Iris pigment epithelial cell (primary cell): ENCODE data around the gene GGT5.
"Not testable (repeated sequence)": the region's sequence is repeated elsewhere in the genome, so short reads cannot be mapped to it uniquely, and the experiment has no call there.

Source experiments
- DNase-seq: peaks from one replicate; pipeline ENCODE4 v3.0.0-alpha.2; 2011; ENCODE audit warnings: low read depth

Gene GGT5

GRCh38 chr22:24262185-24262749, 17.4 kb upstream of the GGT5 start:
- DNase-seq = not testable (repeated sequence)

- peak; percentile 75 for DNase-seq
These were observed 14.6 kb upstream of the GGT5 start for GRCh38 chr22:24259459-24259858.

DNA sequence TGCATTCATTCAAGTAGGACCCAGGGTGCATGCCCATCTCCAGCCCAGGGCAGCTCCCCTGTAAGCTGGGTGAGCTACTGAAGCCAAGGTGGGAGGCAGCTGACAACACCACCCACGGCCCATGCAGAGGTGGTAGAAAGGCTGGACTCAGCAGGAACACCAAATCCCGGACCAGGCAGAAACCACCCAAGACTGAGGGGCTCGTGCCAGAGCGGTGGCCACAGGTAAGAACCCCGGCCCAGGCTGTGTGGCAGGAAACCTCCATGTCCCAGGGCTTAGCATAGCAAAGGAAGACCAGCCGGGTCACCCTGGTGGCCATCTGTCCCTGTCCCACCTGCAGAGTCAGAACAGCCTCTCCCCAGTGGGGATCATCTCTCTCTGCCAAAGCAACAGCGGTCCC, 11.9 kb upstream of the GGT5 start:
- DNase-seq = not testable (repeated sequence)

DNA sequence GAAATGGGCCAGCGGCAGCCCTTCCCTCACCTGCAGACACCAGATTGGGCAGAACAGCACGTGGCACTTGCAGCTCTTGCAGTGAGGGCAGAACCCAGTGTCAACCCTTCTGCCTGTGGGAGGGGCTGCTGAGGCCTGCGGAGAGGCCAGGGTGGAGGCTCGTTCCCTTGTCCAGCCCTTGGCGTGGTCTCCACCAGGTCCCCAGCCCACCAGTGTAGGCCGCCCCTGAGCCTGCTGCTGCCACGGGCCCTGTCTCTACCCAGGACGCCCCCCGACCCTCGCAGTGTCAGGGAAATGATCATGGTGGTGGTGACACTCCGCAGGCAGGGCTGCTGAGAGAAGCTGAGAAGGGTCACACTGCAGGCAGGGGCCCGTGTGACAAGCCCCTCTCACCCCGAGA, 11.3 kb upstream of the GGT5 start:
- not testable (repeated sequence) for DNase-seq

DNA sequence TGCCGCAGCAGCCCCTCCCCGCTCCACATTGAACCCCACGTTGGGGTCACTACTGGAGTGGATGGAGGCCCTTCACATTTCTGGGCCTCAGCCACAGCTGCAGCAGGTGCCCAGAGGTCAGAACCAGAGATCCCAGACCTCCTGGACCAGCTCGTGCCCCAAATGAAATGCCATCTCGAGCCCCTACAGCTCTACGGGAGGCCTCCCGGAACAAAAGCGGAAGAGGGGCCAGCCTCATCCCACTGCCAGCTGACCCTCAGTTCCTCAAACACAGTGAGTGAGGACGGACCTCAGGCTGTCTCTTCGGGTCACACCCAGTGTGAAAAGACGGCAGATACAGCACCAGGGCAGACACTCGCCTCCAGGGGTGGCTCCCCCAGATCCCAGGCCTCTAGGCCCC, 8.2 kb upstream of the GGT5 start:
- DNase-seq = not testable (repeated sequence)

GRCh38 chr22:24251286-24251685, 6.4 kb upstream of the GGT5 start:
- not testable (repeated sequence) for DNase-seq

GRCh38 chr22:24249413-24249812, 4.5 kb upstream of the GGT5 start:
- not testable (repeated sequence) for DNase-seq

DNA sequence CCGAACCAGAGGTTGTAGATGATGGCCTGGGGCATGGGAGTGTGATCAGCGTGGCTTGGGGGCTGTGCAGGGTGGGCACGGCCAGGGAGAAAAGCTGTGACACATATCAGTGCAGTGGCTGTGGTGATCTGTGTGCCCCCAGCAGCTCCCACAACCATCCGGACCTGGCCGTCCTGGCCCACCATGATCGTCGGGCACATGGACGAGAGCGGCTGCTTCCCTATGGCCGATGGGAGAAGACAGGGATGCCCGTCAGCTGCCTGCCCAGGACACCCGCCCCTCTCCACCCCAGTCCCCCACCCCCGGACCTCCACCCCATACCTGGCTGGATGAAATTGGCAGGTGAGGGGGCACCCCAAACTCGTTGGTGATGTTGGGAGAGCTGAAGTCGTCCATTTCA, 3.7 kb upstream of the GGT5 start:
- not testable (repeated sequence) for DNase-seq

DNA sequence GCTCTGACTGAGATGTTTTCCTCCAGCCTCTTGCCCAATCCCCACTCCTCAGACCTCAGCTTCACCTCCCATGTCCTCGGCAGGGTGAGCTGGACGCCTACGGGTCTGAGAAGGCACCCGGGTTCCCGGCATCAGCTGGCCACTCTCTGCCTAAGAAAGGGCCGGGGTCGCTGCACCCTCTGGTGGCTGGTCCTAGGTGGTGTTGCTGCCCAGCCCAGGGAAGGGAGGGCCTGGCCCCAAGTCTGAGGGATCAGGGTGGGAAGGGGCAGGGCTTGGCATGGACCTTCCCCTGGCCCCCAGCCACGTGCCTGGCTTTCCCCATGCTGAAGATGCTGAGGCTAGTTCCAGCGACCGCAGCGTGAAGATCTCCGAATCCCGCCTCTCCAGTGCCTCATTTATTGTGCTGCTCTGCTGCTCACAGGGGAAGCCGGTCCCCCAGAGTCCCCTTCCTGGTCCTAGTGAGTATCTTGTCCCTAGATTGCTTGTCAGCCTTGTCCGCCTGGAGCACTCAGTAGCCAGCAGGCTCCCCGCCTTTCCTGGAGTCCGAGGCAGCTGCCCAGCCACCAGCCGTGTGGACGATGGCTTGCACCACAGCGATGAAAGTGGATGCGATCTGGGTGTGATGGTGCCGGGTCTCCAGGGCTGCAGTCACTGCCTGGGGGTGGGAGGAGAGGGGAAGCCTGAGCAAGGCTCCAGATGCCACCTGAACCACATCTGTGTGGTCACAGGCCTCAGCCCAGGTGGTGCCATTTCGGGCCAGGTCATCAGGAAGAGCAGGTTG, 2.9 kb upstream of the GGT5 start:
- peak; percentile 99 for DNase-seq

- DNase-seq = peak; percentile 35
These were observed 2.2 kb upstream of the GGT5 start for GRCh38 chr22:24247011-24247507.

- peak; percentile 91 for DNase-seq
These were observed 991 bp upstream of the GGT5 start for GRCh38 chr22:24245584-24246561.

DNA sequence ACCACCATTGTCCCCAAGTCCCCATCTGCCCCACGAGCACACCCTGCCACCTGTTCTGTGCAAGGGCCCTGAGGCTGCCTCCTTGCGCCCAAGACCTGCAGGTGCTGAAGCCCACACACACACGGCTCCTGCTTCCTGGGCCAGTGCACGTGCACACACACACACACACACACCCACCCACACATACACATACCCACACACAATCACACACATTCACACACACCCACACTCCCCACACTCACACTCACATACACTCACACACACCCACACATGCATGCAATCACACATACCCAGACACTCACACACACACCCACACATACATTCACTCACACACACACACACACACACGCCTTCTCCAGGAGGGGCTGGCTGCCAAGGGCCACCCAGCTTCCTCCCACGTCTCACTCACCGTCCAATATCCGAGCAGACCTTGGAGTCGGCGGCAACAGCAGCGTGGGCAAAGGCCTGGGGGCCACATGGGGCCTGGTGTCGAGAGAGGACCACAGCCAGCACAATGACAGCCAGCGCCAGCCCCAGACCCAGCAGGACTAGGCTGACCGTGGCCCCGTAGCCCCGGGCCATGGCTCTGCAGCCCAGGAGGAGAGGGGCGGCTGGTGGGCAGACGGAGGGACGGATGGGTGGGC, 616 bp downstream of the GGT5 start:
- peak; percentile 74 for DNase-seq

DNA sequence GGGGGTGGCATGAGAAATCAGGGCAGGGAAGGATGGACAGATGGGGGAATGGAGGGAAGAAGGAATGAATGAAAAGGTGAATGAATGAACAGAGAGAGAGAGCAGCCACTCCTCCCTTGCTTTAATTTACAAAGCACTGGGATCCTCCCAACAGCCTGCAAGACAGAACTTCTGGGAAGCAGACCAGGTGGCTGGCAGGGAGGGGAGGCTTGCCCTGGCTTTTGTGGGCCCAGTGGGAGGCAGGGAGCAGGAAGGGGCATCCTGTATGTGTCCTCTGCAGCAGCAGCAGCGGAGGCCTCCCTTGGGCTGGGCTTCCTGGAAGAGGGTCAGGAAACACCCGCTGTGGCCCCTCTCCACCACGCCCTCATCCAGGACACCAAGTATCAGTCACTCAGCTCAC, 1.5 kb downstream of the GGT5 start:
- DNase-seq = peak; percentile 35

DNA sequence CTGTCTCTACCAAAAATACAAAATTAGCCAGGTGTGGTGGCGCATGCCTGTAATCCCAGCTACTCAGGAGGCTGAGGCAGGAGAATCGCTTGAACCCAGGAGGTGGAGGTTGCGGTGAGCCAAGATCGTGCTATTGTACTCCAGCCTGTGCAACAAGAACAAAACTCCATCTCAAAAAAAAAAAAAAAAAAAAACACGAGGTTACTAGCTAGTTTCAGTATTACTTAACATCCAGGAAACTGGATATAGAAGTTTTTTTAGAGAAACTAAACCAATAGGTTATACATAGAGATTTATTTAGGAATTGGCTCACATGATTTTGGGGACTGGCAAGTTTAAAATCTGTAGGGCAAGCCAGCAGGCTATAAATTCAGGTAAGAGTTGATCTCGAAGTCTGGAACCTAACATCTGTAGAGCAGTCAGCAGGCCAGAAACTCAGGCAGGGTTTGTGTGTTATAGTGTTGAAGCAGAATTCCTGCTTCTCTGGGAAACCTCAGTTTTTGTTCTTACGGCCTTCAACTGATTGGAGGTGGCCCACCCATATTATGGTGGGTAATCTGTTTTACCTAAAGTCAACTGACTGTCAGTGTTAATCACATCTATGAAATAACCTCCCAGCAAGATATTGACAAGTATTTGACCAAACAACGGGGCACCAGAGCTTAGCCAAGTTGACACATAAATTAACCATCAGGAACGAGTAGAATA, 3.7 kb downstream of the GGT5 start:
- not testable (repeated sequence) for DNase-seq

DNA sequence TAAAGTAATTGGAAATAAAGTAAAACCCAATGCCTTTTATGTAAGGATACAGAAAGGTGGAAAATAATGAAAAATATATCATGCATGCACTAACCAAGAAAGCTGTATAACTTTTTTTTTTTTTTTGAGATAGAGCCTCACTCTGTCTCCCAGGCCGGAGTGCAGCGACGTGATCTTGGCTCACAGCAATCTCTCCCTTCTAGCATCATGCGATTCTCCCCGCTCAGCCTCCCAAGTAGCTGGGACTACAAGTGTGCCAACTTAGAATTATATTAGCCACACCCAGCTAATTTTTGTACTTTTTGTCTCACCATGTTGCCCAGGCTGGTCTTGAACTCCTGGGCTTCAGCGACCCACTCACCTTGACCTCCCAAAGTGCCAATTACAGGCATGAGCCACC, 4.5 kb downstream of the GGT5 start:
- no peak for DNase-seq

DNA sequence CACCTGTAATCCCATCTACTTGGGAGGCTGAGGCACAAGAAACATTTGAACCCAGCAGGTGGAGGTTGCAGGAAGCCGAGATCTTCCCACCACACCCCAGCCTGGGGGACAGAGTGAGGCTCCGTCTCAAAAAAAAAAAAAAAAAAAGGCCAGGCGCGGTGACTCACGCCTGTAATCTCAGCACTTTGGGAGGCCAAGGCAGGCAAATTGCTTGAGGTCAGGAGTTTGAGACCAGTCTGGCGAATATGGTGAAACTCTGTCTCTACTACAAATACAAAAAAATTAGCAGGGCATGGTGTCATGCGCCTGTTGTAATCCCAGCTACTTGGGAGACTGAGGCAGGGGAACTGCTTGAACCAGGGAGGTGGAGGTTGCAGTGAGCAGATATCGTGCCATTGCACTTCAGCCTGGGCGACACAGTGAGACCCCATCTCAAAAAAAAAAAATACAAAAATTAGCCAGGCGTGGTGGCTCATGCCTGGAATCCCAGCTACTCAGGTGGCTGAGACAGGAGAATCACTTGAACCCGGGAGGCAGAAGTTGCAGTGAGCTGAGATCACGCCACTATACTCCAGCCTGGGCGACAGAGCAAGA, 6.7 kb downstream of the GGT5 start:
- DNase-seq = peak; percentile 80

GRCh38 chr22:24236656-24237055, 8.2 kb downstream of the GGT5 start:
- no peak for DNase-seq

DNA sequence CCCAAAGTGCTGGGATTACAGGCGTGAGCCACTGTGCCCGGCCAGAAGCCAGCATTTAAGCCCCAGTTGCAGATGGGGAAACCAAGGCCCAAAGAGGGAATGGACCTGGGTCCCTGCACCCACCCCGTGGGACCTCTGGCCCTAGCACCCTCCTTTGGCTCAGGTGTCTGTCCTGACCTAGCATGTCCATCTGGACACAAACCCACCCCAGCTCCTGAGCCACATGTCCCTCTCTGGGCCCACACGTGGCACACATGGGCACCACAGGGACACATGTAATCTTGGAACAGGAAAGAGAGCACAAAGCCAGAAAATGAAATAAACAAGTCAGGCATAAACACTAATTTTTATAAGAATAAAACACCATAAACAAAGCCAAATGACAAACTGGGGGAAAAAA, 9.6 kb downstream of the GGT5 start:
- DNase-seq = no peak

- no peak for DNase-seq
These were observed 11.1 kb downstream of the GGT5 start for GRCh38 chr22:24233816-24234215.

GRCh38 chr22:24233235-24233634, 11.6 kb downstream of the GGT5 start:
- DNase-seq = no peak

GRCh38 chr22:24232725-24233124, 12.2 kb downstream of the GGT5 start:
- no peak for DNase-seq
